ENCODE measurements around the gene AKAP11. TPM values are rescaled to one million over a fixed set of nuclear protein-coding genes. Genes with fewer than 3 reads are reported as not detected.
A peak's percentile ranks its signal among the peaks of the same experiment; 100 is the strongest.

AKAP11 gene
- total and polyA plus RNA-seq, 2 donors (not counting 1 experiment from before 2014, with no cell fraction given) = 27.8 to 34.0 TPM

GRCh38 chr13:42364613-42365000 is 92.7 kb downstream of the AKAP11 start:
- Histone ChIP-seq H3K36me3 (ENCODE audit: control insufficient read depth, insufficient read depth, low read length) (no peaks in the 10 kb centered on the region), H3K9me3 (ENCODE audit: control insufficient read depth, insufficient read depth, low read depth, low read length) (no peaks in the 10 kb centered on the region), H3K27me3 (ENCODE audit: control insufficient read depth, insufficient read depth, low read length) (no peaks in the 10 kb centered on the region), H3K9ac (ENCODE audit: insufficient read depth, low read length) (no peak overlapping the region), H3K79me2 (ENCODE audit: control insufficient read depth, insufficient read depth, low read length) (no peaks in the 10 kb centered on the region), H3K4me1 (ENCODE audit: control insufficient read depth, extremely low read depth, insufficient read depth, low read length) (no peaks in the 10 kb centered on the region), H3K27ac (ENCODE audit: insufficient read depth, low read length) (no peak overlapping the region), H3K4me2 (ENCODE audit: extremely low read depth, insufficient read depth, low read length) (no peak overlapping the region), H2AFZ (ENCODE audit: low read length) (no peak overlapping the region), H3K4me3 (replicated peaks in 1 of 4; ENCODE audit: control extremely low read depth in 1 of 4, insufficient read depth in 1 of 4, low read depth in 3 of 4, low read length in 4 of 4) (no peak overlapping the region), H4K20me1 (ENCODE audit: control insufficient read depth, extremely low read depth, insufficient read depth, low read length) (no peaks in the 10 kb centered on the region)
- TF ChIP-seq CTCF (conservative IDR thresholded peaks at IDR 0.05 in 1 of 2, IDR thresholded peaks at IDR 0.05 in 1 of 2; ENCODE audit: low read depth in 1 of 2, low read length in 2 of 2) (no peak), EZH2 (IDR thresholded peaks at IDR 0.05; ENCODE audit: low read length, missing control alignments) (no peak)
- no peak for DNase-seq (ENCODE audit: low read depth in 2 of 2)

GRCh38 chr13:42367831-42368230 is 95.9 kb downstream of the AKAP11 start:
- H3K9me3 ChIP-seq (ENCODE audit: control insufficient read depth, insufficient read depth, low read depth, low read length) = no peaks in the 10 kb centered on the region
- H3K27me3 ChIP-seq (ENCODE audit: control insufficient read depth, insufficient read depth, low read length) = no peaks in the 10 kb centered on the region
- H3K4me1 ChIP-seq (ENCODE audit: control insufficient read depth, extremely low read depth, insufficient read depth, low read length) = no peaks in the 10 kb centered on the region
- H3K9ac ChIP-seq (ENCODE audit: insufficient read depth, low read length) = no peak overlapping the region
- H2AFZ ChIP-seq (ENCODE audit: low read length) = no peak overlapping the region
- TF ChIP-seq CTCF (conservative IDR thresholded peaks at IDR 0.05 in 1 of 2, IDR thresholded peaks at IDR 0.05 in 1 of 2; ENCODE audit: low read depth in 1 of 2, low read length in 2 of 2) = no peak
- TF ChIP-seq EZH2 (IDR thresholded peaks at IDR 0.05; ENCODE audit: low read length, missing control alignments) = no peak
- no peaks in the 10 kb centered on the region for H3K36me3 ChIP-seq (ENCODE audit: control insufficient read depth, insufficient read depth, low read length)
- H3K27ac ChIP-seq (ENCODE audit: insufficient read depth, low read length) = no peak overlapping the region
- H3K4me3 ChIP-seq (replicated peaks in 1 of 4; ENCODE audit: control extremely low read depth in 1 of 4, insufficient read depth in 1 of 4, low read depth in 3 of 4, low read length in 4 of 4) = no peak overlapping the region
- peak in 1 of 2 donors; percentile 43 for DNase-seq (ENCODE audit: low read depth in 2 of 2)
- no peaks in the 10 kb centered on the region for H4K20me1 ChIP-seq (ENCODE audit: control insufficient read depth, extremely low read depth, insufficient read depth, low read length)
- no peaks in the 10 kb centered on the region for H3K79me2 ChIP-seq (ENCODE audit: control insufficient read depth, insufficient read depth, low read length)
- no peak overlapping the region for H3K4me2 ChIP-seq (ENCODE audit: extremely low read depth, insufficient read depth, low read length)

GRCh38 chr13:42369071-42369797 is 97.3 kb downstream of the AKAP11 start:
- TF ChIP-seq CTCF (conservative IDR thresholded peaks at IDR 0.05 in 1 of 2, IDR thresholded peaks at IDR 0.05 in 1 of 2; ENCODE audit: low read depth in 1 of 2, low read length in 2 of 2) = no peak
- no peak for TF ChIP-seq EZH2 (IDR thresholded peaks at IDR 0.05; ENCODE audit: low read length, missing control alignments)
- DNase-seq (ENCODE audit: low read depth in 2 of 2) = no peak
- no peaks in the 10 kb centered on the region for H3K36me3 ChIP-seq (ENCODE audit: control insufficient read depth, insufficient read depth, low read length)
- no peaks in the 10 kb centered on the region for H3K4me1 ChIP-seq (ENCODE audit: control insufficient read depth, extremely low read depth, insufficient read depth, low read length)
- H2AFZ ChIP-seq (ENCODE audit: low read length) = no peak overlapping the region
- H3K27me3 ChIP-seq (ENCODE audit: control insufficient read depth, insufficient read depth, low read length) = no peaks in the 10 kb centered on the region
- no peaks in the 10 kb centered on the region for H4K20me1 ChIP-seq (ENCODE audit: control insufficient read depth, extremely low read depth, insufficient read depth, low read length)
- H3K4me2 ChIP-seq (ENCODE audit: extremely low read depth, insufficient read depth, low read length) = no peak overlapping the region
- no peak overlapping the region for H3K4me3 ChIP-seq (replicated peaks in 1 of 4; ENCODE audit: control extremely low read depth in 1 of 4, insufficient read depth in 1 of 4, low read depth in 3 of 4, low read length in 4 of 4)
- H3K9ac ChIP-seq (ENCODE audit: insufficient read depth, low read length) = no peak overlapping the region
- no peaks in the 10 kb centered on the region for H3K9me3 ChIP-seq (ENCODE audit: control insufficient read depth, insufficient read depth, low read depth, low read length)
- H3K79me2 ChIP-seq (ENCODE audit: control insufficient read depth, insufficient read depth, low read length) = no peaks in the 10 kb centered on the region
- H3K27ac ChIP-seq (ENCODE audit: insufficient read depth, low read length) = no peak overlapping the region
